CD14-positive monocyte (primary cell): ENCODE data around the gene GDPD4. TPM values are rescaled to one million over a fixed set of nuclear protein-coding genes. Genes with fewer than 3 reads are reported as not detected.

Experiments used
- DNase-seq, 3 donors: peaks; one replicate each; pipeline ENCODE4 v3.0.0-alpha.2; 2011 to 2022
- H2AFZ ChIP-seq: 2 replicates; pipeline ENCODE4 v1.6.0; 2012; ENCODE audit warnings: mild to moderate bottlenecking, low read depth, low read length, inconsistent platforms; ENCODE audit not compliant: insufficient read depth, poor library complexity, severe bottlenecking
- H3K27ac ChIP-seq, 2 donors: 1 replicate in 1 of 2; 2 replicates in 1 of 2; pipeline ENCODE4 v1.5.1; 2012 to 2013; ENCODE audit warnings: low read length in 2 of 2, control low read depth in 1 of 2, inconsistent platforms in 1 of 2, low read depth in 1 of 2, mild to moderate bottlenecking in 1 of 2
- H3K27me3 ChIP-seq, 2 donors: one replicate each; pipeline versions ENCODE4 v1.6.0 to v1.6.1; 2011 to 2013; ENCODE audit warnings: low read length in 2 of 2; ENCODE audit not compliant: control insufficient read depth in 2 of 2, insufficient read depth in 2 of 2
- H3K36me3 ChIP-seq, 2 donors: replicated peaks in 1 of 2; 1 replicate in 1 of 2; 2 replicates in 1 of 2; pipeline versions ENCODE4 v1.5.1 to v1.6.1; 2012 to 2013; ENCODE audit warnings: low read length in 2 of 2, control low read depth in 1 of 2, inconsistent platforms in 1 of 2, mild to moderate bottlenecking in 1 of 2; ENCODE audit not compliant: insufficient read depth in 2 of 2, control insufficient read depth in 1 of 2
- H3K4me1 ChIP-seq, 2 donors: 1 replicate in 1 of 2; 2 replicates in 1 of 2; pipeline versions ENCODE4 v1.5.1 to v1.6.1; 2012 to 2013; ENCODE audit warnings: low read length in 2 of 2, control low read depth in 1 of 2, inconsistent platforms in 1 of 2, mild to moderate bottlenecking in 1 of 2, moderate library complexity in 1 of 2; ENCODE audit not compliant: insufficient read depth in 2 of 2, control insufficient read depth in 1 of 2
- H3K4me2 ChIP-seq: replicated peaks from 2 replicates; pipeline ENCODE3; 2012; ENCODE audit warnings: low read length, moderate library complexity, mild to moderate bottlenecking; ENCODE audit not compliant: poor library complexity, severe bottlenecking; ENCODE audit errors: extremely low read depth
- H3K4me3 ChIP-seq, 3 experiments: fragments of 200-600 bp in 1 of 3; sonication (generic) in 1 of 3; replicated peaks in 1 of 3; 1 replicate in 2 of 3; 2 replicates in 1 of 3; pipeline ENCODE4 v1.5.1; 2011 to 2013; ENCODE audit warnings: low read length in 3 of 3, mild to moderate bottlenecking in 3 of 3, control low read depth in 2 of 3, low read depth in 2 of 3, inconsistent platforms in 1 of 3, moderate library complexity in 1 of 3
- H3K79me2 ChIP-seq: 2 replicates; pipeline ENCODE4 v1.6.0; 2012; ENCODE audit warnings: mild to moderate bottlenecking, control low read depth, inconsistent platforms, low read length, moderate library complexity; ENCODE audit not compliant: insufficient read depth
- H3K9ac ChIP-seq: 2 replicates; pipeline ENCODE4 v1.6.0; 2017; ENCODE audit warnings: low read length, mild to moderate bottlenecking; ENCODE audit not compliant: insufficient read depth, poor library complexity, severe bottlenecking
- H3K9me3 ChIP-seq, 2 donors: replicated peaks in 1 of 2; 1 replicate in 1 of 2; 2 replicates in 1 of 2; pipeline versions ENCODE4 v1.5.1 to v1.6.1; 2012 to 2013; ENCODE audit warnings: low read length in 2 of 2, control low read depth in 1 of 2; ENCODE audit not compliant: control insufficient read depth in 1 of 2, insufficient read depth in 1 of 2
- H4K20me1 ChIP-seq: 2 replicates; pipeline ENCODE4 v1.6.0; 2012; ENCODE audit warnings: mild to moderate bottlenecking, low read length, control low read depth, moderate library complexity; ENCODE audit not compliant: insufficient read depth
- H3K27ac Mint-ChIP-seq, 7 donors: one replicate each; pipeline ENCODE4 v1.8.0; 2020; ENCODE audit warnings: mild to moderate bottlenecking in 7 of 7, mixed read lengths in 7 of 7, moderate library complexity in 6 of 7, inconsistent platforms in 2 of 7
- H3K27me3 Mint-ChIP-seq, 3 donors: one replicate each; pipeline ENCODE4 v1.8.0; 2021 to 2022; ENCODE audit warnings: low read depth in 3 of 3, mild to moderate bottlenecking in 3 of 3, mixed read lengths in 3 of 3, moderate library complexity in 3 of 3, inconsistent platforms in 1 of 3
- H3K36me3 Mint-ChIP-seq, 2 donors: one replicate each; pipeline ENCODE4 v1.8.0; 2020; ENCODE audit warnings: mixed read lengths in 2 of 2, inconsistent platforms in 1 of 2, mild to moderate bottlenecking in 1 of 2
- H3K4me1 Mint-ChIP-seq: one replicate; pipeline ENCODE4 v1.8.0; 2020; ENCODE audit warnings: mild to moderate bottlenecking, mixed read lengths
- H3K4me3 Mint-ChIP-seq, 2 donors: one replicate each; pipeline ENCODE4 v1.8.0; 2020; ENCODE audit warnings: mild to moderate bottlenecking in 2 of 2, mixed read lengths in 2 of 2, moderate library complexity in 1 of 2
- H3K9me3 Mint-ChIP-seq, 7 donors: one replicate each; pipeline ENCODE4 v1.8.0; 2020 to 2022; ENCODE audit warnings: mixed read lengths in 7 of 7, mild to moderate bottlenecking in 6 of 7, moderate library complexity in 6 of 7, inconsistent platforms in 2 of 7
- WGBS: methylation state at CpG from one replicate; pipeline ENCODE4 v1.1.5; 2013; ENCODE audit warnings: missing lambda C conversion rate; ENCODE audit not compliant: insufficient coverage; 5-methylcytosine and 5-hydroxymethylcytosine counted together
- intact Hi-C, 2 donors: fragments of 100-400 bp; cut with micrococcal nuclease; formaldehyde crosslinking; loops; one replicate each; pipeline versions ENCODE4 v1.15.0 to v1.15.1; 2023
- polyA plus RNA-seq, 3 donors: library from polyadenylated mRNA; depleted of rRNA in 1 of 3; unstranded in 2 of 3; stranded (reverse) in 1 of 3; fragments of 300-500 nt in 2 of 3; fragments of >200 nt in 1 of 3; fragmentation: Illumina TruSeq in 2 of 3; gene quantifications; 1 replicate in 2 of 3; 2 replicates in 1 of 3; pipeline ENCODE4 v1.2.3, GENCODE V29; 2012 to 2021
- TF ChIP-seq, protein P1 (sequence below): fragments of 200-600 bp; IDR thresholded peaks from one replicate; pipeline ENCODE4 v1.8.0; 2022; ENCODE audit warnings: antibody characterized with exemption, mild to moderate bottlenecking

The GDPD4 gene
- polyA plus RNA-seq, 3 donors, result not detected

DNA sequence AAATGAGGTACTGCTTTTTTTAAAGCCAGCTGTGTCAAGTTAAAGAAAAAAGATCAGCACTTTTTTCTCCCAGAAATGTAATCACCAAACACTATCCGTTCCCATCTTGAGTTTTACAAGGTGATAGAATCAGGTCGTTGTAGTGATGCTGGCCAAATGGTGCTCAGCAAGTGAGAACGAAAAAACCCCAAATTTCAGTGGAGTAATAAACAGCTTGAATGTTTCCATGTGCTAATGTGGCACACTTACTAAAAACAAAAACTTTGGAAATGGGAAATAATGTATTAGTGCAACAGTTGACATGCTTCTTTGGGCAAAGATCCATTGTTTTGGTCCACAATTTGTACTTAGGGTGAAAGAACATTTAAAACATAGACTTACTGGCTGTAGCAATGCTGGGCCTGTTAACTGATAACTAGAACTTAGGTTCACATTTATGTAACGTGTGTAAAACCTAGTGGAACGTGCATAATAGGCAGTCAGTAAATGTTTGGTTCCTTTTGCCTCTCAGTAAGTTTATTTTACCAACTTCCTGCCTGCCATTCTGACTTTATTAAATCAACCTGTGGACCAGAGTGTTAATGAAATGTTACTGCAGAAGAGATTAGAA lies 15.4 kb upstream of the GDPD4 start:
- Mint-ChIP-seq H3K27me3 (peaks cover 2 to 5% (median 4%) of the 10 kb centered on the region in 3 donors), H3K36me3 (peaks cover 5 to 8% of the 10 kb centered on the region in 2 donors), H3K4me3 (no peak overlapping the region), H3K27ac (no peak overlapping the region), H3K9me3 (peaks cover 0 to 2% (median 0%) of the 10 kb centered on the region in 7 donors), H3K4me1 (no peaks in the 10 kb centered on the region)
- Histone ChIP-seq H3K4me1 (no peaks in the 10 kb centered on the region), H3K79me2 (no peaks in the 10 kb centered on the region), H3K4me2 (no peak overlapping the region), H3K9ac (no peak overlapping the region), H4K20me1 (peaks cover 8% of the 10 kb centered on the region), H3K36me3 (peaks cover 8 to 12% of the 10 kb centered on the region in 2 donors), H2AFZ (no peak overlapping the region), H3K27me3 (no peaks in the 10 kb centered on the region), H3K9me3 (no peaks in the 10 kb centered on the region), H3K27ac (no peak overlapping the region), H3K4me3 (no peak overlapping the region)
- TF ChIP-seq, protein P1, sequence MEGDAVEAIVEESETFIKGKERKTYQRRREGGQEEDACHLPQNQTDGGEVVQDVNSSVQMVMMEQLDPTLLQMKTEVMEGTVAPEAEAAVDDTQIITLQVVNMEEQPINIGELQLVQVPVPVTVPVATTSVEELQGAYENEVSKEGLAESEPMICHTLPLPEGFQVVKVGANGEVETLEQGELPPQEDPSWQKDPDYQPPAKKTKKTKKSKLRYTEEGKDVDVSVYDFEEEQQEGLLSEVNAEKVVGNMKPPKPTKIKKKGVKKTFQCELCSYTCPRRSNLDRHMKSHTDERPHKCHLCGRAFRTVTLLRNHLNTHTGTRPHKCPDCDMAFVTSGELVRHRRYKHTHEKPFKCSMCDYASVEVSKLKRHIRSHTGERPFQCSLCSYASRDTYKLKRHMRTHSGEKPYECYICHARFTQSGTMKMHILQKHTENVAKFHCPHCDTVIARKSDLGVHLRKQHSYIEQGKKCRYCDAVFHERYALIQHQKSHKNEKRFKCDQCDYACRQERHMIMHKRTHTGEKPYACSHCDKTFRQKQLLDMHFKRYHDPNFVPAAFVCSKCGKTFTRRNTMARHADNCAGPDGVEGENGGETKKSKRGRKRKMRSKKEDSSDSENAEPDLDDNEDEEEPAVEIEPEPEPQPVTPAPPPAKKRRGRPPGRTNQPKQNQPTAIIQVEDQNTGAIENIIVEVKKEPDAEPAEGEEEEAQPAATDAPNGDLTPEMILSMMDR, result no peak
- WGBS, result 63% methylated on average over 2 of the region's 5 CpGs
- no peak for DNase-seq
- intact Hi-C loops, result no loop called here

GRCh38 chr11:77312107-77312506 lies 10.6 kb upstream of the GDPD4 start:
- Histone ChIP-seq H3K4me1 (no peaks in the 10 kb centered on the region), H4K20me1 (no peaks in the 10 kb centered on the region), H3K9me3 (no peaks in the 10 kb centered on the region), H3K36me3 (no peaks in the 10 kb centered on the region), H3K79me2 (no peaks in the 10 kb centered on the region), H3K27ac (no peak overlapping the region), H2AFZ (no peak overlapping the region), H3K9ac (no peak overlapping the region), H3K27me3 (no peaks in the 10 kb centered on the region), H3K4me3 (no peak overlapping the region), H3K4me2 (no peak overlapping the region)
- Mint-ChIP-seq H3K4me3 (no peak overlapping the region), H3K4me1 (no peaks in the 10 kb centered on the region), H3K27ac (no peak overlapping the region), H3K36me3 (no peaks in the 10 kb centered on the region), H3K9me3 (peaks cover 0 to 2% (median 0%) of the 10 kb centered on the region in 7 donors), H3K27me3 (peaks cover 3 to 5% (median 4%) of the 10 kb centered on the region in 3 donors)
- no peak for DNase-seq
- TF ChIP-seq, protein P1, result no peak
- intact Hi-C loops, result no loop called here
